ENCODE measurements around the gene ZGRF1. TPM values are rescaled to one million over a fixed set of nuclear protein-coding genes. Genes with fewer than 3 reads are reported as not detected.

ZGRF1 gene
- total RNA-seq, 1 experiment from 2014 or later = 21.4 TPM

DNA sequence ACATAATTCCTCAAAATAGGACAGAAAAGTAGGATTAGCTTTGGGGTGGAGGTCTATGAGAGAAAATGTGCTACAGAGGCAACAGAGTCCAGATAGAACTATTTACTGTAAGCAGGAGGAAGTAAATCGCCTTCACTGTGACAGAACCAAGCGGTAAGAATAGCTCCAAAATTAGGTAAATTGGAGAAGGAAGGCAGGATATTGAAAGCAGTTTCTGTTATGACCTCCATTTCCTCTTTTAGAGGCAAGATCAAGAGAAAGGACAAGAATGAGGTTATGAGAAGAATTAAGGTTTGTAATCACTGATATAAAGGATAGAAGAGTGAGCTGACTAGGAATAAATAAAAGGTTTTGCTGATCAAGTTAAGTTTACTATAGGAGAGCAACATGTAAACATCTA is 76.6 kb downstream of the ZGRF1 start:
- BruUV-seq (replicated peaks) = no TSS peak
- ATAC-seq (no peak), DNase-seq (ENCODE audit: low read depth, low spot score) (no peak)
- Histone ChIP-seq H4K20me1 (ENCODE audit: insufficient read depth) (no peaks in the 10 kb centered on the region), H3K36me3 (ENCODE audit: control insufficient read depth in 1 of 2, insufficient read depth in 2 of 2, low read length in 2 of 2) (no peaks in the 10 kb centered on the region), H3K9ac (ENCODE audit: low read length) (no peak overlapping the region), H3K4me3 (replicated peaks in 1 of 2; ENCODE audit: low read depth in 1 of 2, low read length in 2 of 2) (no peak overlapping the region), H2AFZ (ENCODE audit: low read depth, low read length, poor library complexity, severe bottlenecking) (no peak overlapping the region), H3K79me2 (ENCODE audit: insufficient read depth, low read length) (no peaks in the 10 kb centered on the region), H3K9me3 (ENCODE audit: control insufficient read depth in 1 of 2, insufficient read depth in 1 of 2, low read depth in 1 of 2, low read length in 2 of 2) (no peaks in the 10 kb centered on the region), H3K9me2 (ENCODE audit: insufficient read depth) (no peaks in the 10 kb centered on the region), H3K4me1 (ENCODE audit: control insufficient read depth in 1 of 2, insufficient read depth in 2 of 2, low read length in 2 of 2) (no peaks in the 10 kb centered on the region), H3K27ac (ENCODE audit: low read depth, low read length) (no peak overlapping the region), H3K27me3 (ENCODE audit: insufficient read depth, low read length) (no peaks in the 10 kb centered on the region), H3K4me2 (ENCODE audit: low read length) (no peak overlapping the region)
- TF ChIP-seq SIN3A (IDR thresholded peaks at IDR 0.05; ENCODE audit: low read depth) (no peak), SP1 (IDR thresholded peaks at IDR 0.05; ENCODE audit: low read depth) (no peak), EZH2 (IDR thresholded peaks at IDR 0.05) (no peak), FOSL1 (IDR thresholded peaks at IDR 0.05; ENCODE audit: low read depth) (no peak), ZFX (IDR thresholded peaks at IDR 0.05) (no peak), EGR1 (IDR thresholded peaks at IDR 0.05; ENCODE audit: low read depth) (no peak), CBX3 (IDR thresholded peaks at IDR 0.05; ENCODE audit: low read depth) (no peak), ELF1 (IDR thresholded peaks at IDR 0.05; ENCODE audit: borderline replicate concordance, low read depth) (no peak), CEBPB (IDR thresholded peaks at IDR 0.05; ENCODE audit: low read depth) (no peak), SRF (IDR thresholded peaks at IDR 0.05; ENCODE audit: low read depth) (no peak), ZNF274 (IDR thresholded peaks at IDR 0.05; ENCODE audit: low read depth, low read length) (no peak), EZH2phosphoT487 (IDR thresholded peaks at IDR 0.05; ENCODE audit: borderline replicate concordance) (no peak), POLR2A (IDR thresholded peaks at IDR 0.05; ENCODE audit: borderline replicate concordance, extremely low read depth, insufficient read depth, insufficient read length) (no peak)
- TF ChIP-seq, protein P1, sequence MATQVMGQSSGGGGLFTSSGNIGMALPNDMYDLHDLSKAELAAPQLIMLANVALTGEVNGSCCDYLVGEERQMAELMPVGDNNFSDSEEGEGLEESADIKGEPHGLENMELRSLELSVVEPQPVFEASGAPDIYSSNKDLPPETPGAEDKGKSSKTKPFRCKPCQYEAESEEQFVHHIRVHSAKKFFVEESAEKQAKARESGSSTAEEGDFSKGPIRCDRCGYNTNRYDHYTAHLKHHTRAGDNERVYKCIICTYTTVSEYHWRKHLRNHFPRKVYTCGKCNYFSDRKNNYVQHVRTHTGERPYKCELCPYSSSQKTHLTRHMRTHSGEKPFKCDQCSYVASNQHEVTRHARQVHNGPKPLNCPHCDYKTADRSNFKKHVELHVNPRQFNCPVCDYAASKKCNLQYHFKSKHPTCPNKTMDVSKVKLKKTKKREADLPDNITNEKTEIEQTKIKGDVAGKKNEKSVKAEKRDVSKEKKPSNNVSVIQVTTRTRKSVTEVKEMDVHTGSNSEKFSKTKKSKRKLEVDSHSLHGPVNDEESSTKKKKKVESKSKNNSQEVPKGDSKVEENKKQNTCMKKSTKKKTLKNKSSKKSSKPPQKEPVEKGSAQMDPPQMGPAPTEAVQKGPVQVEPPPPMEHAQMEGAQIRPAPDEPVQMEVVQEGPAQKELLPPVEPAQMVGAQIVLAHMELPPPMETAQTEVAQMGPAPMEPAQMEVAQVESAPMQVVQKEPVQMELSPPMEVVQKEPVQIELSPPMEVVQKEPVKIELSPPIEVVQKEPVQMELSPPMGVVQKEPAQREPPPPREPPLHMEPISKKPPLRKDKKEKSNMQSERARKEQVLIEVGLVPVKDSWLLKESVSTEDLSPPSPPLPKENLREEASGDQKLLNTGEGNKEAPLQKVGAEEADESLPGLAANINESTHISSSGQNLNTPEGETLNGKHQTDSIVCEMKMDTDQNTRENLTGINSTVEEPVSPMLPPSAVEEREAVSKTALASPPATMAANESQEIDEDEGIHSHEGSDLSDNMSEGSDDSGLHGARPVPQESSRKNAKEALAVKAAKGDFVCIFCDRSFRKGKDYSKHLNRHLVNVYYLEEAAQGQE (IDR thresholded peaks at IDR 0.05; ENCODE audit: low read depth) = no peak
- TF ChIP-seq, protein P2, sequence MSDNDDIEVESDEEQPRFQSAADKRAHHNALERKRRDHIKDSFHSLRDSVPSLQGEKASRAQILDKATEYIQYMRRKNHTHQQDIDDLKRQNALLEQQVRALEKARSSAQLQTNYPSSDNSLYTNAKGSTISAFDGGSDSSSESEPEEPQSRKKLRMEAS (IDR thresholded peaks at IDR 0.05) = no peak
- TF ChIP-seq, protein P3, sequence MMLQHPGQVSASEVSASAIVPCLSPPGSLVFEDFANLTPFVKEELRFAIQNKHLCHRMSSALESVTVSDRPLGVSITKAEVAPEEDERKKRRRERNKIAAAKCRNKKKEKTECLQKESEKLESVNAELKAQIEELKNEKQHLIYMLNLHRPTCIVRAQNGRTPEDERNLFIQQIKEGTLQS (IDR thresholded peaks at IDR 0.05) = no peak
- ChIA-PET CTCF (no interaction called here), RAD21 (ENCODE audit: low non-redundant PET in 1 of 2, low total read pairs in 2 of 2, uncharacterized antibody in 2 of 2, unreplicated experiment in 2 of 2) (no interaction called here), POLR2A (no interaction called here)
- intact Hi-C loops (cut with micrococcal nuclease) = no loop called here

Measured in HCT116 (cell line).